ENCODE results near the gene CLMP. TPM values are rescaled to one million over a fixed set of nuclear protein-coding genes. Genes with fewer than 3 reads are reported as not detected.

The CLMP gene
- total and polyA plus RNA-seq, 4 donors: 5.2 to 22.9 (median 12.3) TPM

- DNase-seq (no peak), ATAC-seq (ENCODE audit: insufficient read depth, low FRiP score) (no peak)
- TF ChIP-seq, protein P1, sequence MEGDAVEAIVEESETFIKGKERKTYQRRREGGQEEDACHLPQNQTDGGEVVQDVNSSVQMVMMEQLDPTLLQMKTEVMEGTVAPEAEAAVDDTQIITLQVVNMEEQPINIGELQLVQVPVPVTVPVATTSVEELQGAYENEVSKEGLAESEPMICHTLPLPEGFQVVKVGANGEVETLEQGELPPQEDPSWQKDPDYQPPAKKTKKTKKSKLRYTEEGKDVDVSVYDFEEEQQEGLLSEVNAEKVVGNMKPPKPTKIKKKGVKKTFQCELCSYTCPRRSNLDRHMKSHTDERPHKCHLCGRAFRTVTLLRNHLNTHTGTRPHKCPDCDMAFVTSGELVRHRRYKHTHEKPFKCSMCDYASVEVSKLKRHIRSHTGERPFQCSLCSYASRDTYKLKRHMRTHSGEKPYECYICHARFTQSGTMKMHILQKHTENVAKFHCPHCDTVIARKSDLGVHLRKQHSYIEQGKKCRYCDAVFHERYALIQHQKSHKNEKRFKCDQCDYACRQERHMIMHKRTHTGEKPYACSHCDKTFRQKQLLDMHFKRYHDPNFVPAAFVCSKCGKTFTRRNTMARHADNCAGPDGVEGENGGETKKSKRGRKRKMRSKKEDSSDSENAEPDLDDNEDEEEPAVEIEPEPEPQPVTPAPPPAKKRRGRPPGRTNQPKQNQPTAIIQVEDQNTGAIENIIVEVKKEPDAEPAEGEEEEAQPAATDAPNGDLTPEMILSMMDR (IDR thresholded peaks at IDR 0.05; ENCODE audit: control extremely low read depth, extremely low read depth): no peak
- H3K4me1 ChIP-seq (ENCODE audit: control insufficient read depth in 5 of 5, insufficient read depth in 5 of 5, low read length in 5 of 5): peaks cover 0 to 4% (median 3%) of the 10 kb centered on the region in 5 donors
- no peaks in the 10 kb centered on the region for H3K9me3 ChIP-seq (ENCODE audit: control insufficient read depth in 4 of 4, insufficient read depth in 3 of 4, low read length in 3 of 4)
- no peak overlapping the region for H3K27ac ChIP-seq (ENCODE audit: low read depth in 1 of 2, low read length in 1 of 2)
- no peak overlapping the region for H3K4me3 ChIP-seq
- no peak overlapping the region for H3K9ac ChIP-seq (ENCODE audit: insufficient read depth in 1 of 2, low read length in 2 of 2)
- peaks cover 19 to 38% (median 29%) of the 10 kb centered on the region in 4 donors for H3K36me3 ChIP-seq (ENCODE audit: control insufficient read depth in 4 of 4, insufficient read depth in 4 of 4, low read length in 4 of 4)
- no peaks in the 10 kb centered on the region for H3K27me3 ChIP-seq (ENCODE audit: control insufficient read depth in 3 of 3, insufficient read depth in 3 of 3, low read length in 2 of 3)
- WGBS, 2 donors: 83 to 96% methylated on average over 5 of the region's 5 CpGs
Measured at GRCh38 chr11:123052901-123053721, 141.9 kb downstream of the CLMP start.

- no peak for ATAC-seq (ENCODE audit: insufficient read depth, low FRiP score)
- H3K4me1 ChIP-seq (ENCODE audit: control insufficient read depth in 5 of 5, insufficient read depth in 5 of 5, low read length in 5 of 5): peaks cover 0 to 3% (median 0%) of the 10 kb centered on the region in 5 donors
- no peak overlapping the region for H3K4me3 ChIP-seq
- H3K9me3 ChIP-seq (ENCODE audit: control insufficient read depth in 4 of 4, insufficient read depth in 3 of 4, low read length in 3 of 4): no peaks in the 10 kb centered on the region
- H3K9ac ChIP-seq (ENCODE audit: insufficient read depth in 1 of 2, low read length in 2 of 2): no peak overlapping the region
- no peak for DNase-seq
- H3K36me3 ChIP-seq (ENCODE audit: control insufficient read depth in 4 of 4, insufficient read depth in 4 of 4, low read length in 4 of 4): peaks cover 6 to 23% (median 16%) of the 10 kb centered on the region in 4 donors
- WGBS, 2 donors: 96 to 97% methylated on average over 4 of the region's 4 CpGs
- no peak overlapping the region for H3K27ac ChIP-seq (ENCODE audit: low read depth in 1 of 2, low read length in 1 of 2)
- H3K27me3 ChIP-seq (ENCODE audit: control insufficient read depth in 3 of 3, insufficient read depth in 3 of 3, low read length in 2 of 3): no peaks in the 10 kb centered on the region
- TF ChIP-seq, protein P1 (IDR thresholded peaks at IDR 0.05; ENCODE audit: control extremely low read depth, extremely low read depth): no peak
Measured at GRCh38 chr11:123051634-123052033, 143.4 kb downstream of the CLMP start.

DNA sequence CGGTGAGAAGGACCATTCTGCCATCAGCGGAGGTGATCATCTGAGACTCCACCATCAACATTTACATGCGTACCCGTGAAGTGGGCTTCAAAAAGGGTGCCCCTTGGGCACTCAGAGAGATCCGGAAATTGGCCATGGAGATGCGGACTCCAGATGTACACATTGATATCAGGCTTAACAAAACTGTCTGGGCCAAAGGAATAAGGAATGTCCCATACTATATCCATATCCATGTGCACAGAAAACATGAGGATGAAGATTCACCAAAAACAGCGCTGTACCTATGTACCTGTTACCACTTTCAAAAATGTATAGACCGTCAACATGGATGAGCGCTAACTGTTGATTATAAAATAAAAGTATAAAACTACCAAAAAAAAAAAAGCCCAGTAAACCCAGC, 143.9 kb downstream of the CLMP start:
- DNase-seq (no peak), ATAC-seq (ENCODE audit: insufficient read depth, low FRiP score) (no peak)
- H3K27ac ChIP-seq (ENCODE audit: low read depth in 1 of 2, low read length in 1 of 2): no peak overlapping the region
- no peaks in the 10 kb centered on the region for H3K27me3 ChIP-seq (ENCODE audit: control insufficient read depth in 3 of 3, insufficient read depth in 3 of 3, low read length in 2 of 3)
- no peaks in the 10 kb centered on the region for H3K9me3 ChIP-seq (ENCODE audit: control insufficient read depth in 4 of 4, insufficient read depth in 3 of 4, low read length in 3 of 4)
- WGBS, 2 donors: 96 to 98% methylated on average over 9 of the region's 9 CpGs
- TF ChIP-seq, protein P1 (IDR thresholded peaks at IDR 0.05; ENCODE audit: control extremely low read depth, extremely low read depth): no peak
- H3K36me3 ChIP-seq (ENCODE audit: control insufficient read depth in 4 of 4, insufficient read depth in 4 of 4, low read length in 4 of 4): peaks cover 2 to 18% (median 11%) of the 10 kb centered on the region in 4 donors
- no peak overlapping the region for H3K4me3 ChIP-seq
- H3K9ac ChIP-seq (ENCODE audit: insufficient read depth in 1 of 2, low read length in 2 of 2): no peak overlapping the region
- peaks cover 0 to under 1% (median 0%) of the 10 kb centered on the region in 5 donors for H3K4me1 ChIP-seq (ENCODE audit: control insufficient read depth in 5 of 5, insufficient read depth in 5 of 5, low read length in 5 of 5)
